Aorta (tissue), 5 donors: ENCODE results near the gene C10orf143. TPM values are rescaled to one million over a fixed set of nuclear protein-coding genes. Genes with fewer than 3 reads are reported as not detected.

ENCODE experiments used
- ATAC-seq: fragments of 200-7000 bp; cut with Tn5 transposase; one replicate; pipeline ENCODE4 v1.9.1; 2022; ENCODE audit warnings: moderate library complexity; ENCODE audit not compliant: low FRiP score
- DNase-seq, 2 donors: peaks; one replicate each; pipeline ENCODE4 v3.0.0-alpha.2; 2020
- H3K27ac ChIP-seq, 2 donors: one replicate each; pipeline ENCODE4 v1.5.1; 2013; ENCODE audit warnings: low read length in 2 of 2, mild to moderate bottlenecking in 2 of 2, moderate library complexity in 2 of 2, control low read depth in 1 of 2, inconsistent platforms in 1 of 2, low read depth in 1 of 2
- H3K27me3 ChIP-seq, 2 donors: one replicate each; pipeline ENCODE4 v1.6.1; 2013; ENCODE audit warnings: control low read depth in 1 of 2, low read length in 1 of 2, mild to moderate bottlenecking in 1 of 2, moderate library complexity in 1 of 2; ENCODE audit not compliant: insufficient read depth in 2 of 2, control insufficient read depth in 1 of 2
- H3K36me3 ChIP-seq, 2 donors: one replicate each; pipeline ENCODE4 v1.6.1; 2013; ENCODE audit warnings: control low read depth in 1 of 2, low read length in 1 of 2, mild to moderate bottlenecking in 1 of 2; ENCODE audit not compliant: insufficient read depth in 2 of 2, control insufficient read depth in 1 of 2
- H3K4me1 ChIP-seq, 2 donors: one replicate each; pipeline ENCODE4 v1.6.1; 2013; ENCODE audit warnings: low read length in 2 of 2, control low read depth in 1 of 2, mild to moderate bottlenecking in 1 of 2, moderate library complexity in 1 of 2; ENCODE audit not compliant: insufficient read depth in 2 of 2, control insufficient read depth in 1 of 2
- H3K4me3 ChIP-seq, 2 donors: one replicate each; pipeline ENCODE4 v1.5.1; 2013; ENCODE audit warnings: low read length in 2 of 2, control low read depth in 1 of 2, mild to moderate bottlenecking in 1 of 2
- H3K9me3 ChIP-seq: one replicate; pipeline ENCODE4 v1.6.1; 2013; ENCODE audit warnings: mild to moderate bottlenecking, low read length; ENCODE audit not compliant: control insufficient read depth
- WGBS, 2 donors: extraction: QIAGEN DNeasy Blood & Tissue Kit; methylation state at CpG; one replicate each; pipeline ENCODE4 v1.1.7; 2013; 5-methylcytosine and 5-hydroxymethylcytosine counted together
- intact Hi-C, 2 donors: fragments of 100-400 bp; cut with DNase I; formaldehyde crosslinking; loops; one replicate each; pipeline versions ENCODE4 v1.14.2 to v1.15.0; 2022
- long read RNA-seq, 2 donors: library from polyadenylated mRNA; unstranded; transcript quantifications; one replicate each; pipeline ENCODE4 v2.0.0, GENCODE V29; 2020 to 2021
- polyA plus RNA-seq, 2 donors: library from polyadenylated mRNA; stranded (reverse); fragments of 200-250 nt; gene quantifications; one replicate each; pipeline ENCODE4 v1.2.3, GENCODE V29; 2013
- total RNA-seq, 2 donors: library from RNA; stranded (reverse); fragmentation: NEBNext Ultra II Directional; extraction: Animal tissue kit (Norgen Biotek cat#: 25700); gene quantifications; one replicate each; pipeline ENCODE4 v1.2.1, GENCODE V29; 2021
- donor health status: healthy with polysubstance abuse.
- donor health status: Bipolar disorder and iron deficiency.
- donor health status: DM: no; HTN: no; CAD: no.
- donor health status: DM: no; HTN: no; CAD: no.
- donor health status: DM: yes; HTN: yes; CAD: no.

C10orf143 gene
- total RNA-seq (1 to 10 TPM; 1.9 to 3.2 TPM), polyA plus RNA-seq (1 to 10 TPM; 6.9 to 7.5 TPM)
- long read RNA-seq, donor 1, partial matches to known transcripts: 0 of 2 reads
- long read RNA-seq, donor 1, other reads (novel, unspliced or antisense): 1 of 2 reads
- long read RNA-seq, donor 2: 0 reads

DNA sequence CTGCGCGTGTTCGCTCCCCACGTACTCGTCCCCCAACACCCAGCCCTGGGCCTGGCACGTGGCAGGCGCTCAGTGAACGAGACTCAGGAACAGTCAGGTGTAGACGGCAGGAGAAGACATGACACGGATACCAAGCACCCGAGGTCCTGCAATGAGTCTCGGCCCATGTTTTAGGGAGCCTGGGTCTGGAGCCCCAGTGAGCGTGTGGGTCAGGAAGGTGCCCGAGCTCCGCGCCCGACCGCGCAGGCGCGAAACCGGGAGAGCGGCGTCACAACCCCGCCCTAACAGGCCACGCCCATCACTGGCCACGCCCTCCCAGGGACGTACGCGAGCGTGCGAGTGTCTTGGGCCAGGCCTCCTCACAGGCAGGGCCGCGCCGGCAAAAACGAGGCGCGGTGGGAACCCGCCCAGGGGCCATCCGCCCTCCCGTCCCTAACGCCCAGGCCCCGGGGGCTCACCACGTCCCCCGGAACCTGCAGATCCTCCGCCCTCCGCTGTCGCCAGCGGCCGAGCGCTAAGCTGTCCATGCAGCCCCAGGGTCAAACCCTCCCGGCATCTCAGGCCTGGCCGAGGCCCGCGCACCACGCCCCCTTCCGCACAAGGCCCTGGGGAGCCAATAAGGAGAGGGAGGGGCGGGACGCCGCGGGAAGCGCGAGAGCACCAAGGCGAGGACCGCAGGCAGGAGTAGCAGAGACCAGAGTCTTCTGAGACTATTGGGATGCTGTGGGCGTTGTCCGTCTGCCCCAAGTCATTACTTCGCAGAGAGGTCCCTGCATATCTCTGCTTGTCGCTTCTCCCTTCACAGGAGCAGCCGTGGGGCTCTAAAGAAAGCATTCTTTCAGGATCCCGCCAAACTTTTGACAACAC lies at the start of gene C10orf143:
Gene C10orf143, minus strand, starts transcription at position 585 of the 867 bp plus-strand sequence. Its CDS starts 58 bp downstream, at position 527.
- WGBS, 2 donors: 0% methylated on average over 55 to 71 of the region's 71 CpGs
- Histone ChIP-seq H3K9me3 (no peaks in the 10 kb centered on the region), H3K4me3 (peak within 1 kb of the TSS; percentile 55 to 60), H3K27me3 (no peaks in the 10 kb centered on the region), H3K27ac (peak within 1 kb of the TSS in 1 of 2 donors; percentile 90), H3K36me3 (no peaks in the 10 kb centered on the region), H3K4me1 (peaks cover 0 to 4% of the 10 kb centered on the region in 2 donors)
- DNase-seq (peak; percentile 99), ATAC-seq (peak; percentile 99)
- intact Hi-C loops: loop anchor here (1.0 to 5.0 kb wide), 2 partner anchors 26 to 148 kb away; partner anchors contain the start of genes GLRX3 (in 2 of the 2) and EBF3 (in 1 of the 2)

DNA sequence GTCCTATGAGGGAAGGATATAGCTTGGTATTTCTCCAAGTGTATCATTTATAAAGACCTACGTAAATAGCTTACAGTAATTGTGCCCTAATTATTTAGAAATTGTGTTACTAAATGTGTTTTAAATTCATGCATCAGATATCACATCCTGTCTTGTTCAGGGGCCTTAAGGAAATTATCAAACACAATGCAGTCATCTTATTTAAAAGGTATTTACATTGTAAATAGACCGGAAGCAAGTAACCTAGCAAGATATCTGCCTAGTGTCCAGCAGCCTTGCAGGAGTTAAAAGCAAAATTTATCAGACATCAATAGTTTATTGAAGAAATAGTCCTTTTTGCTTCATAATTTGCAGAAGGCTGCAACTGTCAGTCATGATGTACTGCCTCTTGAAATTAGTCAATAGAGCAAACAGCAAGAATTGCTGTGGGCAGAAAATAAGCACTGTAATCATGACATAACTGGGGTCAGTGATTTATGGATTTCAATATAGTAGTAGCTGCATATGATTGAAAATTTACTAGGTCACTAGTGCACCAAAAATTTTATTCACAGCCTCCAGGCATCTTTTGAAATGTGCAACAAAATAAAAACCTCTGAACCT lies 48.7 kb upstream of the C10orf143 start:
- no peak for ATAC-seq
- Histone ChIP-seq H3K9me3 (no peaks in the 10 kb centered on the region), H3K4me1 (no peaks in the 10 kb centered on the region), H3K27ac (no peak overlapping the region), H3K4me3 (no peak overlapping the region), H3K36me3 (peaks cover 0 to 8% of the 10 kb centered on the region in 2 donors), H3K27me3 (no peaks in the 10 kb centered on the region)
- 85 to 89% methylated on average over 2 of the region's 2 CpGs for WGBS, 2 donors
- DNase-seq: no peak
- intact Hi-C loops: no loop called here

DNA sequence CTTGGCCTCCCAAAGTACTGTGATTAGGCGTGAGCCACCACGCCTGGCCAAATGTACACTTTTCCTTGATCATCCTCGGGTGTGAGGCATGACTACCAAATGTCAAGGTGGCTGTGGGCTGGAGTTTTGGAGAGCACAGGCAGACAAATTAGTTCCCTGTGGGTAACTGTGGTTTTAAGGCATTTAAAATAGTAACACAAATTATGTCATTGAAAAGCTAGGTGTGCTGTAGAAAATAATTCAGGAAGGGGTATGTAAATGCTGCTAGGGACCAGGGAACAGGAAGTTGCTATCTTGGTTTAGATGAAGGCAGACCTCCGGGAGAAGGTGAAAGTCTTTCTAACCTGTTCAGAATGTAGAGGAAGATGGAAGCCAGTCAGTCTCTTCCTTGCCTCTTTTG lies 35.4 kb upstream of the C10orf143 start:
- DNase-seq (no peak), ATAC-seq (no peak)
- no peaks in the 10 kb centered on the region for H3K9me3 ChIP-seq
- no peaks in the 10 kb centered on the region for H3K27me3 ChIP-seq
- 86 to 89% methylated on average over 4 of the region's 4 CpGs for WGBS, 2 donors
- peaks cover 0 to 1% of the 10 kb centered on the region in 2 donors for H3K36me3 ChIP-seq
- no peak overlapping the region for H3K4me3 ChIP-seq
- intact Hi-C loops: no loop called here
- H3K27ac ChIP-seq: no peak overlapping the region
- H3K4me1 ChIP-seq: peaks cover 0 to 1% of the 10 kb centered on the region in 2 donors

DNA sequence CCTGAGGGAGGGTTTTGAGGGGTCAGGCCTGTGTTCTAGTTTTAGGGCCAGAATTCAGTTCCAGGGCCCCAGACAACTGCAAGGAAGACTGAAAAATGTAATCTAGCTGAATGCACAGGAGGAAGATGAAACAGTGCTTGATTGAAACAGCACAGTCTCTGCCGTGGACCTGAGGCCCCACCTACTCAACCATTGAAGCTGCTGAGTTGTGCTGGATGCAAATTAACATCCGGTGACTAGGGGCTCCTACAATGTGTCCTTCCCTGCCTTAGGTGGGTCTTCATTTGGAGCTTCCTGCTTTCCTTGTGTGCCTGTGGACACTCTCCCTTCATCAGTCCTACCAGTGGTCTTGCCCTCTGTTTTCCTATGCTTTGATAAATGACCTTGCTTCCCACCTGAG lies 31.2 kb upstream of the C10orf143 start:
- Histone ChIP-seq H3K36me3 (peaks cover 0 to 1% of the 10 kb centered on the region in 2 donors), H3K27me3 (no peaks in the 10 kb centered on the region), H3K4me3 (no peak overlapping the region), H3K4me1 (peaks cover 0 to 14% of the 10 kb centered on the region in 2 donors), H3K27ac (no peak overlapping the region), H3K9me3 (no peaks in the 10 kb centered on the region)
- intact Hi-C loops: no loop called here
- 48 to 66% methylated on average over 2 of the region's 2 CpGs for WGBS, 2 donors
- DNase-seq: no peak
- no peak for ATAC-seq

DNA sequence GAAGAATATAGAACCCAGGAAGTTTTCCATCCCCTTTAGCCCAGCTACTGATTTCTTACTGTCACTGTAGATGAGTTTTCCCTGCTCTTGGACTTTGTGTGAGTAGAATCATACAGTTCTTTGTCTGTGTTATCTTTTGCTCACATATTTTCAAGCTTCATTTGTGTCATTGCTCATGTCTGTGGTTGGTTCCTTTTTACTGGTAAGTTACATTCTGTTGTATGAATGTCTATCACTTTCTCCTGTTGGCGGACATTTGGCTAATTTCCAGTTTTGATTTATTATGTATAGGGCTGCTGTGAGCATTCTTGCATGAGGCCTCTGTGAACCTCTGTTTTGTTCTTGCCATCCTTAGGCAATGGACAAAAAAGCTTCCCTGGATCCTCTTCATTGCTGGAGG lies 30.8 kb upstream of the C10orf143 start:
- Histone ChIP-seq H3K36me3 (peaks cover 0 to 1% of the 10 kb centered on the region in 2 donors), H3K9me3 (no peaks in the 10 kb centered on the region), H3K4me3 (no peak overlapping the region), H3K27me3 (no peaks in the 10 kb centered on the region), H3K27ac (no peak overlapping the region), H3K4me1 (peaks cover 0 to 14% of the 10 kb centered on the region in 2 donors)
- DNase-seq (no peak), ATAC-seq (no peak)
- intact Hi-C loops: no loop called here
- 29 to 49% methylated on average over 1 of the region's 1 CpG for WGBS, 2 donors

DNA sequence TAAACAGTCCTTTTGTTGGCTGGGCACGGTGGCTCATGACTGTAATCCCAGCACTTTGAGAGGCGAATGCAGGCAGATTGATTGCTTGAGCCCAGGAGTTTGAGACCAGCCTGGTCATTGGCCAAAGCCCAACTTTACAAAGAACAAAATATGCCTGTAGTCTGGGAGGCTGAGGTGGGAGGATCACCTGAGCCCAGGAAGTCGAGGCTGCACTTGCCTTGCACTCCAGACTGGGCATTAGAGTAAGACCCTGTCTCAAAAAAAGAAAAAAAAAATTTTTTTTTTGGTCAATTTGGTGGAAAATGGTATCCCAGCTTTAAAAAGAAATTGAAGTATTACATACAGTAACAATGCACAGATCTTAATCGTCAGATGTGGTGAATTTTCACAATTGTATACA lies 30.4 kb upstream of the C10orf143 start:
- WGBS, 2 donors: 73 to 84% methylated on average over 4 of the region's 4 CpGs
- intact Hi-C loops: no loop called here
- DNase-seq: no peak
- Histone ChIP-seq H3K9me3 (no peaks in the 10 kb centered on the region), H3K4me1 (peaks cover 0 to 14% of the 10 kb centered on the region in 2 donors), H3K36me3 (peaks cover 0 to 1% of the 10 kb centered on the region in 2 donors), H3K4me3 (no peak overlapping the region), H3K27ac (no peak overlapping the region), H3K27me3 (no peaks in the 10 kb centered on the region)
- ATAC-seq: no peak

DNA sequence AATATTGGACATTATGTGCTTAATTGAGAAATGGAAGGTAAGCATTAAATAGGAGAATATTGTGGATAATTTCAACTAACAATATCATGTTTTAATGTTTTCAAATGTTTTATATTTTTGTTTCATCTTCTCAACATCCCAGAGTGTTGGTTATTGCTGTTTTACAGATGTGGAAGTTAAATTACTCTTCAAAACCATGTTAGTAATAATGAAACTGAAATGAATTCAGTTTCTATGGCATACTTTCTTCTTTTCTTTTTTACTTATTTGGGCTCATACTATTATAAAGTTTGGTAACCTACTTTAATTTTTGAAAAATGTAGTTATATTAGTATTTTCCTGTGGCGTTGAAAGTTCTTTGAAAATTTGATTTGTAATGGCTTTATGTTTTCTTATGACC lies 29.8 kb upstream of the C10orf143 start:
- 96 to 99% methylated on average over 1 of the region's 1 CpG for WGBS, 2 donors
- peaks cover 0 to 14% of the 10 kb centered on the region in 2 donors for H3K4me1 ChIP-seq

DNA sequence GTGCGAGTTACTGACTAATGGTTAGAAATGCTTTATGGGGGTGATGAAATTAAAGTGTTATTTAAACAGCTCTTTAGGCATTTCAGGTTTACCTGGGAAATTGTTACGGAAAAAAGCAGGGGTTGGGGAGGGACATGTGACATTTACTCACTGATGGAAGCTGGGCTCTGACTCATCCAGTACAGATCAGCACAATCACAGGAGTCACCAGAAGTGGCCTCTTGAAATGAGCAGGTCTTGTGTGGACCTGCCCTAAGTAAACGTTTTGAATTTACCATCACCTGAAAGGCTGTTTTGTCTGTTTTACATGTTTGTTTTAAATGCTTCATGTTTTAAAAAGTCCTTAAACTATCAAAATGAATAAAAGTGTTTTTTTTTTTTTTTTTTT lies 27.8 kb upstream of the C10orf143 start:
- ATAC-seq (no peak), DNase-seq (no peak)
- Histone ChIP-seq H3K27ac (no peak overlapping the region), H3K4me3 (no peak overlapping the region), H3K36me3 (no peaks in the 10 kb centered on the region), H3K4me1 (peaks cover 0 to 14% of the 10 kb centered on the region in 2 donors), H3K27me3 (no peaks in the 10 kb centered on the region), H3K9me3 (no peaks in the 10 kb centered on the region)
- WGBS, 2 donors: 86 to 87% methylated on average over 3 of the region's 3 CpGs
- intact Hi-C loops: no loop called here

More for the DNA sequence above, 29.8 kb upstream of the C10orf143 start:
- ATAC-seq (no peak), DNase-seq (no peak)
- H3K27me3 ChIP-seq: no peaks in the 10 kb centered on the region
- no peak overlapping the region for H3K4me3 ChIP-seq
- intact Hi-C loops: no loop called here
- H3K9me3 ChIP-seq: no peaks in the 10 kb centered on the region
- no peaks in the 10 kb centered on the region for H3K36me3 ChIP-seq
- no peak overlapping the region for H3K27ac ChIP-seq
